GM12873 (cell line): ENCODE measurements around the gene CAMTA1.

Experiments
- CTCF ChIP-seq: IDR thresholded peaks from 2 replicates; pipeline ENCODE4 v1.5.1; 2012; ENCODE audit warnings: low read depth, mild to moderate bottlenecking, moderate library complexity, low read length, control low read depth; ENCODE audit not compliant: insufficient read depth; ENCODE audit errors: missing control alignments

CAMTA1 gene

GRCh38 chr1:7781923-7782495 lies 996.8 kb downstream of the CAMTA1 start:
- no peak for TF ChIP-seq CTCF

DNA sequence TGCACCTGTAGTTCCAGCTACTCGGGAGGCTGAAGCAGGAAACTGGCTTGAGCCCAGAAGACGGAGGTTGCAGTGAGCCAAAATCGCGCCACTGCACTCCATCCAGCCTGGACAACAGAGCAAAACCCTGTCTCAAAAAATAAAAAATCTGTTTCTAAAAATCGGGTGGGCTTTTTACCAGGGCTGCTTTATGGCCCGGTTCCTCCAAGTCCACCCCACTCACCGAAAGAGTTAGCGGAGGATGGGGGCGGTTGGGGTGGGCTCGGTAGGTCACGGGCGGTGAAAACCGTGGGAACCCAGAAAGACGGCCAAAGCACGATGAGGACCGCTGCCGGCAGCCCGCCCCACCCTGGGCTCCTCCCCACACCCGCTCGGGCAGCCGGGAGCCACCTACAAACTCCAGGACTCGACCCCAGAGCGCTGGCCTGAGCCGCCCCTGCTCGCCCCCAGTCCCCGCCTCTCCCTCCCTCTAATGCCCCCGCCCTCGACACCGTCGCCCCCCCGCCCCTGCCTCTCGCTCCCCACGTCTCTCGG lies 998.0 kb downstream of the CAMTA1 start:
- no peak for TF ChIP-seq CTCF

DNA sequence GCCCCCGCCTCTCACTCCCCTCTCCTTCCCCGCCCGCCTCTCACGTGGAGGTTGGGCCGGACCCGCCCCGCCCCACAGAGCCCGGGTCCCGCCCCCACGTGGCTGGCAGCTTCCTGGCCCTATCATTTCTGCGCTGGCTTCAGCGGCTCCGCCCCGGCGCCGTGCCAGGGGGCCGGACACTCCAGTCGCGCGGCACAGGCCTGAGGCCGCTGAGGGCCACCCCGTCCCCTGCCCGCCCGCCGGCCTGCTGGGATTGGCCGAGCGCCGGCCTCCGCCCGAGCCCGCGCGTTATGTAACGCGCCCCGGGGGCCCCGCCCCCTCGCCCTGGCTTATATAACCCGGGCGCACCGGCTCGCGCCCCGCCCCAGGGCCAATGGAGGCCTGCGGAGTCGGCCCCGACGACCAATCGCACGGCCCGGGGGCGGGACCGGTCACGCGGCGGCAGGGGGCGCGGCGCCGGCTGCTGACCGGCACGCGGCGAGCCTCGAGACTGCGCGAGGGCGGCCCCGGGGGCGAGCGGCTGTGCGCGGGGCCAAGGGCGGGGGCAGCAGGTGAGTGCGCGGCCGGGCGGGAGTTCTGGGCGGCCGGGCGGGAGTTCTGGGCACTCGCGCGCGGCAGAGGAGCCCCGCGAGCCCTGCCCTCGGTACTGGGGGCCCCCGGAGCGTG lies 998.7 kb downstream of the CAMTA1 start, which contains the start of gene PER3:
Gene PER3 (plus strand): TSS at position 466 of the 666 bp plus-strand sequence. CDS start 587 bp downstream, outside the sequence.
- no peak for TF ChIP-seq CTCF

GRCh38 chr1:7784492-7785071 lies 999.3 kb downstream of the CAMTA1 start:
- no peak for TF ChIP-seq CTCF

DNA sequence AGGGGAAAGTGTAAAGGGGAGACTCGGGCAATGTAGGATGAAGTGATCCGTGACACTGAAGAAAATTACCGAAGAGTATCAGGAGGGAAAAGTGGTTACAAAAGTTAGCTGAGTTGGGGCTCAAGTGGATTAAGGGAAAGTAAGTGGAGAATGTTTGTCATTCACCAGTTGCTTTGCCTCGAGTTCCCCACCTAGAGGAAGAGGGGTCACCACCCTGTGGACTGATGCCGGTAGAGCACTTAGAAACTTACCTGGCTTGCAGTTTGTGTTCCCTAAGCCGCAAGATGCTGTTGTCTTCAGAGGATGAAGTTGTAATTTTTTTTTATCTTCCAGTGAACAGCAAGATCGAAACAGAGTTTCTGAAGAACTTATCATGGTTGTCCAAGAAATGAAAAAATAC lies 999.9 kb downstream of the CAMTA1 start:
- TF ChIP-seq CTCF, result no peak

GRCh38 chr1:7786795-7787194 lies 1001.5 kb downstream of the CAMTA1 start:
- no peak for TF ChIP-seq CTCF

DNA sequence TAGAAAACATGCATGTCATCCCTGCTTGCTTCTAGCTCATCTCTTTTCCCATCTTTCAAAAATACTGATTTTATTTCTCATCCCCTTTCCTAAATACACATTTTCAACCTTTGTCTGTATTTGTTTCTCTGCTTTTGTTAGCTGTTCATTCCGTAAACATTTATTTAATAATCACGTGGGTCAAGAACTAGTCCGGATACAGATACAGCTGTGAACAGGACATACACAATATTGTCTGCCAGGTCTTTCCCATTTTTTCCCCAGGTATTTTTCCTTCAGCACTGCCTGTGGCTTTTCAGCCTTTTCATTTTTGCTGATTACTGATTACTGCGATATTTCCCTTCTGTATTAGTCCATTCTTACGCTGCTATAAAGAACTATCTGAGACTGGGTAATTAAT lies 1004.6 kb downstream of the CAMTA1 start:
- TF ChIP-seq CTCF, result no peak
